Activated CD8-positive, alpha-beta memory T cell treated with anti-CD3 and anti-CD28 coated beads for 4 hours (primary cell): ENCODE data around the gene SKA2.
"Not testable (repeated sequence)": the region's sequence is repeated elsewhere in the genome, so short reads cannot be mapped to it uniquely, and the experiment has no call there.

Source experiments
- DNase-seq, 2 donors: peaks; one replicate each; pipeline ENCODE4 v3.0.0-alpha.2; 2020; ENCODE audit warnings: low read depth in 2 of 2

Gene SKA2

DNA sequence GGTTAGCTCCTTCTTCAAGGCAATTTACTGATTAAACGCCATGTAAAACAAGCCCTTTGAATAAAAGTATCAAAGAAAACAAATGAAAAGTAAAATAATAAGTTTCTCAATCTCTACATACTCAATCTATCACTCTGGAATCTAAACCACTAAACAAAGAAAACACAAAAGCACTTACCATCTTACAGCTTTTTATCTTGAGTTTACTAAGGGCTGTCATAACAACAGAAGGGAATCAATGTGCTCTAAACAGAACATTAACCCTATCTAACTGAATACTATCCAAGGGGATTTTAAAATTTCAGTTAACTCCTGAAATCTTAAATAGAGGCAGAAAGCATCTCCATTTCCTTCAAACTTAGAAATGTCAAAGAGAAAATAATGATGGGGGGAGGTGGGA lies 3.4 kb downstream of the SKA2 start:
- no peak for DNase-seq

DNA sequence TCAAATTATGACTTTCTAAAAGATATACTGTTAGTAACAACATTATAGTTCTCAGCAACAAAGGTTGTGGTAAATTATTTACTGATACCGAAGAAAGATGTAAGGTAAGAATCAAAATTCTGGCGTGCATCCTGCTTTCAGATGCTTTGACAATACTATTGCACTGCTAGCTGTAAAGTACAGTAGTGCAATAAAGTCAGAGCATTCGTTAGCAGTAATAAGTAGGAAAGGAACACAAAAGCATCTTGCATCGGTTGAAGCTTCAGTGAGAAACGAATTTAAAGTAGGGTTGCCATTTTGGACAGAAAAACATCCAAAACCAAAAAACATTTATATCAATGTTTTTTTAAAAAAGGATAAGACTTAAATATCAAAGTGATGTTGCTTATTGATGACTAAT lies 4.0 kb downstream of the SKA2 start:
- DNase-seq = no peak

DNA sequence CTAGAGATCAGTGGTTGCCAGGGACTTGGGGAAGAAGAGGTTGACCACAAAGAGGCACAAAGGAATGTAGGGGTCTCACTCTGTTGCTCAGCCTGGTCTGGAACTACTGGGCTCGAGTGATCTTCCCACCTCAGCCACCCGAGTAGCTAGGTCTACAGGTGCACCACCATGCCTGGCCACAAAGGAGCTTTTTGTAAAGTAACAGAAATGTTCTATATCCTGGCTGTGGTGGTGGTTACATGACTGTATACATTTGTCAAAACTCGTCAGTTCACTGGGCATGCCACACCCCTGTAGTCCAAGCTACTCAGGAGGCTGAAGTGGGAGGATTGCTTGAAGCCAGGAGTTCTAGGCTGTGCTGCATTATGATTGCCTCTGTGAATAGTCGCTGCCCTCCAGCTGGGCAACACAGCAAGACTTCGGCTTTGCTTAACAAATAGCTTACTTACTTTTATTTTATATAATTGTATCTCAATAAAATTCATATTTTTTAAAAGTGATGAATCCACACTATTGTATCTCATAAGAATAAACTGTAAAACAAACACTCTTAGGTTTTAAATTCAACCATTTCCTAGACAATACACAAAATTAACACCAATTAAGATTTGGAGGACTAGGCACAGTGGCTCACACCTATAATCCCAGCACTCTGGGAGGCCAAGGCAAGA lies 5.0 kb downstream of the SKA2 start:
- no peak for DNase-seq

DNA sequence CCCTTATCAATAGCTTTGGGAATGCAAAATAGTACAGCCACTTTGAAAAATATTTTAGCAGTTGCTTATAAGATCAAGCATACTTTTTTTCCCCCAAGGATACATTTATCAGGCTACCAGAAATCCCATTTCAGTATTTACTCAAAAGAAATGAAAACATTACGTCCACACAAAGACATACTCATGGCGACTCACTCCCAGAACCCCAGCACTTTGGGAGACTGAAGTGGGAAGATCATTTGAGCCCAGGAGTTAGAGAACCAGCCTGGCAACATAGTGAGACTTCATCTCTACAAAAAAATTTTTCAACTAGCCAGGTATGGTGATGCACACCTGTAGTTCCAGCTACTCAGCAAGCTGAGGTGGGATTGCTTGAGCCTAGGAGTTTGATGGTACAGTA lies 5.9 kb downstream of the SKA2 start:
- DNase-seq = no peak

DNA sequence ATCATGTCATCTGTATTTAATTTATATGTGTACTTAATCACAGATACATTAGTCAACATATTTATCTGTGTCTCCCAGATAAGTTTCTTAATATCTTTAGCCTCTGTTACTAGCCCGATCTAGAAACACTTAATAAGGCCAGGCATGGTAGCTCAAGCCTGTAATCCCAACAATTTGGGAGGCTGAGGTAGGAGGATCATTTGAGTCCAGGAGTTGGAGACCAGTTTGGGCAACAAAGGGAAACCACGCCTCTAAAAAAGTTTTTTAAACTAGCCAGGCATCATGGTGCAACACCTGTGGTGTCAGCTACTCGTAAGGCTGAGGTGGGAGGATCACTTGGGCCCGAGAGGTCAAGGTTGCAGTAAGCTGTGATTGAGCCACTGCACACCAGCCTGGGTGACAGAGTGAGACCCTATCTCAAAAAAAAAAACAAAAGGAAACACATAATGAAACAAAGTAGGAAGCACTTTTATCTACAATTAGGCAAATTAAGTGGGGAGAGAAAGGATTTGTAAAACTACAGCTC lies 9.4 kb downstream of the SKA2 start:
- no peak for DNase-seq

DNA sequence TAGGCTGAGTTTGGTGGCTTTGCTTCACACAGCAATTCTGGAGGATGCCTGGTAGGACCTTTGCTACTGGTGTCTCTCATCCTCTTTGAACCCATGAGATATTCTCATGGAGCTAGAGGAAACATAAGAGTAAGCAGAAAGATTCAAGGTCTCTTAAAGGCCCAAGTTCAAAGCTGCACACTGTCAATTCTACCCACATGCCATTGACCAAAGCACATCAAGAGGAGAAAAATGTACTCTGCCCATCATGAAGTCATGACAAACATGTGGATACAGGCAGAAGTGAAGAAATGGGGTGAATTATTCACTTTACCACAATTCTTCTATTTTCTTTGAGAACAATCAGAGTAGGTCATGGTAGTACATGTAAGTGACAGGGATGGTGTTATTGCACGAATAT lies 13.1 kb downstream of the SKA2 start:
- DNase-seq = no peak

DNA sequence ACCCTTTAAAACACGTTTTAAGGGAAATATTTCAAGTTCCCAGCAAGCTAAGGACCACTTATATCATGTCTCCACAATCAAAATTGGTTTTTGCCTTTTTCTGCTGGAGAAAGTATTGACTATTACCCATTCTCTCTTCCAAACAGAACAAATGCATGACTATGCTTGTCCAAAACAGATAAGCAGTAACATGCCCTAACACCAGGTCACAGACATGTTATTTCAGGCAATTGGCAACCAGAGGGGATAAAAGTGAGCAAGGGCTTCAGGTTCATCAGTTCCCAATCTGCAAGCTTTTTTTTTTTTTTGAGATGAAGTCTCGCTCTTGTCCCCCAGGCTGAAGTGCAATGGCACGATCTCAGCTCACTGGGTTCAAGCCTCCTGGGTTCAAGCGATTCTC lies 15.0 kb downstream of the SKA2 start:
- no peak for DNase-seq

DNA sequence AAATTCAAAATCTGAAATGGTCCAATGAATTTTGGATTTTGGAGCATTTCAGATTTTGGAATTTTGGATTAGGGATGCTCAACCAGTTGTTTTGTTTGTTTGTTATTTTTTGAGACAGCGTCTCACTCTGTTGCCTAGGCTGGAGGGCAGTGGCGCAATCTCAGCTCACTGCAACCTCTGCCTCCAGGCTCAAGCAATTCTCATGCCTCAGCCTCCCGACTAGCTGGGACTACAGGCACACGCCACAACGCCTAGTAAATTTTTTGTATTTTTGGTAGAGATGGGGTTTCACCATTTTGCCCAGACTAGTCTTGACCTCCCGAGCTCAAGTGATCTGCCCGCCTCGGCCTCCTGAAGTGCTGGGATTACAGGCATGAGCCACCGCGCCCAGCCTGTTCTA lies 16.6 kb downstream of the SKA2 start:
- not testable (repeated sequence) for DNase-seq

DNA sequence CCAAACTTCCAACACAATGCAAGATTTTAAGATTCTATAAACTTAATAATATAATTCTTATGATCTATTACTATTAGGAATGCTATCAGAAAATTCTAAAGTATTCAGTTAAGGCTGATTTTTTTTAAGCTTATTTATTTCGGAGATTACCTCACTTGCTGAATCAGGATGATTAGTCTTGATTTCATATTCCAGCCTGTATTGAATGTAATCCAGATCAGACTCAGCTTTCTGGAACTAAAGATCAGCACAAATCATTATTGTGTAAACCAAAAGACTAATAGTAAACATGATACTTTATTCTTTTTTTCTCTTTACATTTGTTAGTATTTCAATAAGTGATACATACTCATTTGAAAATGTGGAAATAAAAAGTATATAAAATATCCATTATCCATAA lies 23.9 kb downstream of the SKA2 start:
- no peak for DNase-seq

DNA sequence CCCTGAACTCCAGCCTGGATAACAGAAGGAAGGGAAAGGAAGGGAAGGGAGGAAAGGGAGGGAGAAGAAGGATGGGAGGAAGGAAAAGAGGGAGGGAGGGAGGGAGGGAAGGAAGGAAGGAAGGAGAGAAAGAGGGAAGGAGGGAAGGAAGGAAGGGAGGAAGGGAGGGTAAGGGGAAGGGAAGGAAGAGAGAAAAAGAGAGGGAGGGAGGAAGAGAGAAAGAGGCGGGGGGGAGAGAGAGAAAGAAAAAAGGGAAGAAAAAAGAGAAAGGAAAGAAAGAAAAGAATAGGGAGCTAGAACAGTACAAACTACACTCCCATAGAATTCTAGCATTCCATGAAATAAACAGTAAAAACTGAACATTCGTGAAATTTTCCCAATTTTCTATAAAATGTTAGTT lies 25.2 kb downstream of the SKA2 start:
- DNase-seq = no peak

DNA sequence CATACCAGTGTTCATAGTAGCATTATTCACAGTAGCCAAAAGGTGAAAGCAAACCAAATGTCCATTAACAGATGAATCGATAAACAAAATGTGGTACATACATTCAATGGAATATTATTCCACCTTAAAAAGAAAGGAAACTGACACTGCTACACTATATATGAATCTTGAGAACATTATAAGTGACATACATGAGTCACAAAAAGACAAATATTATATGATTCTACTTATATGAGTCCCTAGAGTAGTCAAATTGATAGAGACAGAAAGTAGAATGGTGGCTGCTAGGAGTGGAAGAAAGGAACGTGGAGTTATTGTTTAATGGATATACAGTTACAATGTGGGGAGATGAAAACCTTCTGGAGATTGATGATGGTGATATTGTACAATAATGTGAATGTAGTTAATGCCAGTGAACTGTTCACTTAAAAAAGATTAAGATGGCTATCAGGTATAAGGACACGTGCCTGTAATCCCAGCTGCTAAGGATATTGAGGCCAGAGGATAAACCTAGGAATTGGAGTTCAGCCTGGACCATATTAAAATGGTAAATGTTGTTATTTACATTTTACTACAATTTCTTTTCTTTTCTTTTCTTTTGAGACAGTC lies 28.1 kb downstream of the SKA2 start:
- no peak for DNase-seq

DNA sequence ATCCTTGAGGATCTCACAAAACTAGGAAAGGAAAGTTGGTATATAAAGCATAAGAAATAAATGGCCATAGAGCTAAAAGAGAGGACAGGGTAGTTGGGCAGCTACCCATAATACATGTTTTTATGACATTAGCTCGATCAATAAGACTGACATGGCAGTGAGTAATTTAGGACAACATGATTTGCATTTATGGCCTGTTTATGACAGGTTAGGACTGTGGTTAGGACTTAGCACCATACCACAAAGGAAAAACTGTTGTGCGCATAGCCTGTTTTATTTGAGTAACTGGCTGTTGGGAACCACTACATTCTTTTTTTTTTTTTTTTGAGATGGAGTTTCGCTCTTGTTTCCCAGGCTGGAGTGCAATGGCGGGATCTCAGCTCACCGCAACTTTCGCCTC lies 30.3 kb downstream of the SKA2 start:
- DNase-seq = no peak

DNA sequence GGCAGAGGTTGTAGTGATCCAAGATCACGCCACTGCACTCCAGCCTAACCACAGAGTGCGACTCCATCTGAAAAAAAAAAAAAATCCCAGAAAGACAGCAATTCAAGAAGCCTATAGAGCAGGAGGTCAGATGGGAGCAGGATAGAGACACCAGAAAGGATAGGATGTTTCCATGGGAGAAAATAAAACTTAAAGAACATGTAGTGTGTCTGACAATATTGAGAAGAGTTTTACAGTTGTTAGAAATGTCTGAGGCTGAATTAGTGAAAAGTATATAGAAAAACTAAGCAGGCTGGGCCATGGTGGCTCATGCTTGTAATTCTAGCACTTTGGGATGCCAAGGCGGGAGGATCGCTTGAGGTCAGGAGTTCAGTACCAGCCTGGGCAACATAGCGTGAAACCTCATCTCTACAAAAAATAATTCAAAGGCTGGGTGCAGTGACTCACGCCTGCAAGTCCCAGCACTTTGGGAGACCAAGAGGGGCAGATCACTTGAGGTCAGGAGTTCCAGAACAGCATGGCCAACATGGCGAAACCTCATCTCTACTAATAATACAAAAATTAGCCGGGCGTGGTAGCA lies 33.0 kb downstream of the SKA2 start:
- no peak for DNase-seq

DNA sequence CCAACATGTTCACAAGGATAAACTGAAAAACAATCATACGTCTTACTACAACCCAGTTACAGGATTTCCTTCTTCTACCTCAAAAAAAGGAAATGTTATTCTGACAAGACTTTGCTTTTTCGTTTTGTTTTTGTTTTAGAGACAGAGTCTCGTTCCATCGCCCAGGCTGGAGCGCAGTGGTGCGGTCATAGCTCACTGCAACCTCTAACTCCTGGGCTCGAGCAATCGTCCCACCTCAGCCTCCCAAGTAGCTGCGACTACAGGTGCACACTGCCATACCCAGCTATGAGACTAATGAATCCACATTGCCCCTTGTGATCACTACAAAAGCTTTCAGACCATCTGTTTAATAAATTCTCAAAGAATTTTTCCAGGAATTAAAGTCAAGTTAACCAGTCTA lies 39.5 kb downstream of the SKA2 start:
- no peak for DNase-seq

DNA sequence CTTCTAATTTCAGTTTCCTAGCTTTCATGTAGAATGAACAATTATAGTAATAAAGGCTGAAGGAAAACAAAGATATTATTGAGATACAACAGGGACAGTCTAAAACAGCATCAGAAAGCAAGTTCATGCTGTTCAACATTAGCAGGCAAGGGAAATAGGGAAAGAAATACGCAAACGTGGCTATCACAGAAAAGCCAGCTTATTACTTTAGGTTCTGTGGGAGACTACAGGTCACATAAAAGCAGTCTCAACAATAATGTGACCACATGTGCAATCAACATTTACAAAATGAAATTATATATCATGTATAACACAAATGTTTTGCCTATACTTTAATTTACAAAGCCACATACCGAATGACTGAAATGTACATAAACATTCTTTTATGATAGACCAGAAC lies 43.4 kb downstream of the SKA2 start:
- no peak for DNase-seq

DNA sequence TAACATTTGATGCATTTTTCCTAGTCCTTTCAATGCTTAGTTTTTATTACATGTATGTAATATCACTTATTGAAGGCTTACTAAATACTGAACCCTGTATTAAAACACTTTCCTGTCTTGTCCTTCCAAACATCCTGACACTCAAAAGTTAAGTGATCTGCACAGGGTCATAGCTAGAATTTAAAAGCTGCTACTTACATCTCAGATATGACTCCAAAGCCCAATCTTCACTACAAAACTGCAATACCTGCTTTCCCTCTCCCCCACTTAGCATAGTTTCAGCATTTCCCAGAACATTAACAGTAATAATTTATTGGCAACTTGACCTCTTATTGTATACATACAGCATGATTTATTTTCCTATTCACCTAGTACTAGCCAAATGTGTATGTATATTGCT lies 44.0 kb downstream of the SKA2 start:
- no peak for DNase-seq

DNA sequence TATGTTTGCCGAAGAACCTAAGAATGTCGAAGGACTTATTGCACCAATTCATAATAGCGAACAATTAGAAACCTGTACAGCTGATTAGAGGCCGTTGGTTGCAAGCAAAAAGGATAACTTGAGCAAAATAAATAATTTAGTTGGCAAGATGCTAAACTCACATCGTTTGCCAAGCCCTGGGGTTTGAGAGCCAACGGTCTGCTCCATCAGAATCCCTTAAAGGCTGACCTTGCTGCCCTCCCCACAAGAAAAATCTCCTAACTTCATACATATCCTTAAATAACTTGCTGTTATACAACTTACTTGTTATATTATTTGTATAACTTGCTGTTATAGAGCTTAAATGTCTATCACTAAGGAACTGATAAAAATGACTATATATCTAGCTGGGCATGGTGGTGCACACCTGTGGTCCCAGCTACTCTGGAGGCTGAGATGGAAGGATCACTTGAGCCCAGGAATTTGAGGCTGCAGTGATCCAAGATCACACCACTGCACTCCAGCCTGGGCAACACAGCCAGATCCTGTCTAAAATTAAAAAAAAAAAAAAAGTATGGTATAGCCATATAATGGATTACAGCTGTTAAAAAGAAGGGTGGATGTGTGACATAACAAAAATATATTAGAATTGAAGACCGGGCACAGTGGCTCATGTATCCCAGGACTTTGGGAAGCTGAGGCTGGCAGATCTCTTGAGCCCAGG lies 46.4 kb downstream of the SKA2 start:
- DNase-seq = no peak

DNA sequence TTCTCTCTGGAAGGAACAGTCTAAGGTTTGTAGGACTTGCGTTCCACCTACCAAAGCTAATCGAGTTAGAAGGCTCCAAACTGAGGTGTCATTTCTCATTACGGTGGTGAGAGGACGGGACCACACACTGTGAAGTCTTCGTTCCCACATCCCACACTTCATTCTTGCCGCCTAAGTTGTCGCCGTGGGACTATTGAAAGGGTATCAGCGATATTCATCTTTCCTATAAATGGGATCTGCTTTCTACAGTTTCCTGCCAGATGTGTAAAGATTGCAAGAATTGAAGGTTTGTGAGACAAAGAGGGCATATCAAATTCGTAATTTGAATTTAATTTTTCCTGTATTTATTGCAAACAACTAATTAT lies 47.7 kb downstream of the SKA2 start:
- DNase-seq = no peak

DNA sequence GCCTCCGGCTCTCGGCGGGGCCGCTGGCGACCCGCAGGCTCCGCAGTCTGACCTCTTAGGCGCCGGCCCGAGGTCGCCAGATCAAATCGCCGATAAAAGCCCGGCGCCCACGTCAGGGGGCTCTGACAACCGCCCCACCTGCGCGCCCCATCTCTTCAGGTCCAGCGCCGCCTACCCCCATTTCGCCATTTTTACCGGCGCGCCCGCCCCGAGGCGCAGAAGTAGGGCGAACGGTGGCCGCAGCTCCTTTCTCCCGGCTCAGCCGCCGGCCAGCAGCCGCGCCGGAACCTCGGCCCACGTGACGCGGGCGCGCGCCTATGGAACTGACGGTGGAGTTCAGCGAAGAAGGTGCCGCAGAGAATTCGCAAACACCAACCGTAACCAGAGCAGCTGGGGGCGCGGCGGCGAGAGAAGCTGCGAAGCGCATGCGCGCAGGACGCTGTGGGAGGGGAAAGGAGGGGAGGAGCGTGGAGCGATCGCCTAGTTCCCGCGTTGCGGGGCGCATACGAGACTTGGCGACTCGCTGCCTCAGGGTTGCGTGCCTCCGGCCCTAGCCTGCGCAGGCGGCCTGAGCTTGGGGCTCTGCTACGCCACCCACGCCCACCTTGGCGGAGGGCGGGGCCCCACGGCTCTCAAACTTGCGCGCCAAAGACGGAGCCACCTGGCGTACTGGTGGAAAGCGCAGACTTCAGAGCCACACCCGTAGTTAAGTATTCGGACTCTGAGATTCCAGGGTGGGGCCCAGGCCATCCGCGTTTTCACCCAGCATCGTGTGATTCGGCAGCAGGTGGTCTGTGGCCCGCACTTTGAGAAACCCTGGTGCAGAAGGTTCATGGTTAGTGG lies 48.3 kb downstream of the SKA2 start, which contains the start of gene TRIM37:
TRIM37 (minus strand) TSS at position 418 of the 843 bp plus-strand sequence. CDS start 419 bp downstream, outside the sequence.
- peak; percentile 97 to 99 for DNase-seq

DNA sequence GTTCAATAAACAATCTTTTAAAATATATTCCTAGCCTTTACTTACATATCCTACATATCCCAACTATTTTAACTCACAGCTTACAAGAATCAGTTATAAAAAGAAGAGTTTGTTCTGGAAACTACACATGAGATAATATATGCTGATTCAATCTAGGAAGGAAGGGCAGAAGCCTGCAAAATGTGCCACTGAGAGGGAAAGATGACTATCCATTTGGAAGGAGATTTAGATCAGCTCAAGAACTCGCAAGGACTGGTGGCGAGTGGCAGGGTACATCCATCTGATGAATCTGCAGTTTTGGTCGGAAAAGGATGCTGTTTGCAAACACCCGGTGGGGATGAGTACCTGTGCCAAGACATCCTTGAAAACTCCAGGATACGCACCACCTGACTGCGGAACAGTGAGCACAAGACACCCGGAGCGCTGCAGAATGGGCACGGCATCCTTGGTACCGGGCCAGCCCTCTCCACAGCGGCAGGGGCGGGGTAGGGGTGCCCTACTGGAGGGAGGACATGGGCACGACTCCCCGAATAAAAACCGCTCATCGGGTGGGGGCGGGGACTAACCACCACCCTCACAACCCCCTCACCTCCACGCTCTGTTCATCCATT lies 49.0 kb downstream of the SKA2 start:
- peak; percentile 44 to 52 for DNase-seq

DNA sequence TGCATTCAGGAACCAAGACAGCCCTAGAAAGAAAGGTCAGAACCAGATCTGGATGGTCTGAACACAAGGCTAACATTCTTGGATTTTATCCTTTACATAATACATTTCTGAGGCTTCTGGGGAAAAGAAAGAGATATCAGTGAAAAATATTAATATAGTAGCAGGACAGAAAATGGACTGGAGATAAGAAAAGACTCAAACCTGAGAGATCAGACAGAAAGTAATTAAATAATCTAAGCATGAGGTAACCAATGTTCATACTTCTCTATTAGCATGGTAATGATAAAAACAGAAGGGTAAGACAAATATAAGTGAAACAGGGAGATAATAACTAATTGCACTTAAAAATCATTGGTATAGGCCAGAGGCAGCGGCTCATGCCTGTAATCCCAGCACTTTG lies 53.8 kb downstream of the SKA2 start:
- DNase-seq = no peak
